GM12872 (cell line): ENCODE measurements around the gene URB2.

Source experiments
- TF ChIP-seq, protein P1 (sequence below): IDR thresholded peaks from 3 replicates; pipeline ENCODE4 v1.5.1; 2011; ENCODE audit warnings: low read depth, mild to moderate bottlenecking, low read length, moderate library complexity; ENCODE audit not compliant: insufficient read depth

The URB2 gene

DNA sequence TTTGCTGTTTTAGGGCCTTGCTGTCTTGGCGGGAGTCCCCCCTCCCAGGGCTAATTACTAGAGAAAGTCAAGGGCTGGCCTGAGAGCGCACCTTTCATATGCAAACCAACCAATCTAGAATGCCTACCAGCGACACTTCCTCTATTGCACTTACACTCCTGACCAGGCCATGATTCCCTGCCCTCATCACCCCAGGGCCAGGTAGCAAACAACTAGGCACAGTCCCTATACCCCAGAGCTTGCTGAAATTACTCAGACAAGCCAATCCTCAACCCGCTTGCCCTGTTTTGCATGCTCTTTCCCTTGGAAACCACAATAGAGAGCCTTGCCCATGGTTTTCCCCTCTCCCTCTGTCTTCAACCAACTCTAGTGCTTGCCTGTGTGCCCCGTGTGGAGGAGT, 70.3 kb downstream of the URB2 start:
- TF ChIP-seq, protein P1, sequence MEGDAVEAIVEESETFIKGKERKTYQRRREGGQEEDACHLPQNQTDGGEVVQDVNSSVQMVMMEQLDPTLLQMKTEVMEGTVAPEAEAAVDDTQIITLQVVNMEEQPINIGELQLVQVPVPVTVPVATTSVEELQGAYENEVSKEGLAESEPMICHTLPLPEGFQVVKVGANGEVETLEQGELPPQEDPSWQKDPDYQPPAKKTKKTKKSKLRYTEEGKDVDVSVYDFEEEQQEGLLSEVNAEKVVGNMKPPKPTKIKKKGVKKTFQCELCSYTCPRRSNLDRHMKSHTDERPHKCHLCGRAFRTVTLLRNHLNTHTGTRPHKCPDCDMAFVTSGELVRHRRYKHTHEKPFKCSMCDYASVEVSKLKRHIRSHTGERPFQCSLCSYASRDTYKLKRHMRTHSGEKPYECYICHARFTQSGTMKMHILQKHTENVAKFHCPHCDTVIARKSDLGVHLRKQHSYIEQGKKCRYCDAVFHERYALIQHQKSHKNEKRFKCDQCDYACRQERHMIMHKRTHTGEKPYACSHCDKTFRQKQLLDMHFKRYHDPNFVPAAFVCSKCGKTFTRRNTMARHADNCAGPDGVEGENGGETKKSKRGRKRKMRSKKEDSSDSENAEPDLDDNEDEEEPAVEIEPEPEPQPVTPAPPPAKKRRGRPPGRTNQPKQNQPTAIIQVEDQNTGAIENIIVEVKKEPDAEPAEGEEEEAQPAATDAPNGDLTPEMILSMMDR: no peak

- TF ChIP-seq, protein P1: no peak
These were observed 73.7 kb downstream of the URB2 start for GRCh38 chr1:229699613-229700267.

GRCh38 chr1:229704157-229704556, 78.1 kb downstream of the URB2 start:
- TF ChIP-seq, protein P1: no peak

GRCh38 chr1:229709500-229710013, 83.5 kb downstream of the URB2 start:
- TF ChIP-seq, protein P1: no peak
